ENCODE results near the gene CMTM7. TPM values are rescaled to one million over a fixed set of nuclear protein-coding genes. Genes with fewer than 3 reads are reported as not detected.

The CMTM7 gene
- total and polyA plus RNA-seq, 10 of the 15 experiments (the other 5 are each of a cell fraction or from before 2014, with no cell fraction given), result 3.7 to 36.4 (median 14.7) TPM

DNA sequence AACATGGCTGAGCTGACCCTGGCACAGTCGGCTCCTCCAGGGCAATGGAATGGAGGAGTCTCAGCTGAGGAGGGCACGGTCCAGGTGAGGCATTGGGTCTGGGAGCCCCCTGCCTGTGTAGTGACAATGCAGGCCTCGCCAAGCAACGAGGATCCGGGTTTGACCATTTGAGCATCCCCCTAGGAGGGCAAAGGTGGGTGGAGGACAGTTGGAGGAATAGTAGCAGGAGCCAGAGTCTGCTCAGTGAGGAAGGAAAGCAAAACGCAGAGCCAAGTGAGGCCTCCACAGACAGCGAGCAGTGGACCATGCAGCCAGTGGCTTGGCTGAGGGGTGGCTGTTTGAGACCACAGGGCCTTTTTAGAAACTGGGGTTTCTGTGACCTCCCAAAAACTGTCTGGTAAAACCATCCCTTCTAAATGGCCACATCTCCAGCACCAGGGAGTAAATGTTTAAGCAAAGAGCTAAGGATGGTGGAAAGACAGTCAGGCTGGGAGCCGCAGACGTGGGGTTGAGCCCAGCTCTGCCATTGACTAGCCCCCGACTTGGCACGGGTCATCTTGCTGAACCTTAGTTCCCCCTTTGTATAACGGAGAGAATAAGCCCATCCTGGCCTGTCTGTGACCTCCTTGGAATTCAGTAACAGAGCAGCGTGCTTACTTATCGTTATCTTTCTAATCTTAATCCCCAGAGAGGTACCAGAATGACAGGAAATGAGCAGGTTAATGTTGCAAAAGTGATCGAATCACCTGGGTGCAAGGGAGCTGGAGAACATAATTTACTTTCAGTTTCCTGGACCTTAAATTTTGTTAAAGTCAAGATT, 64.2 kb downstream of the CMTM7 start (continued):
- TF ChIP-seq MTA3 (IDR thresholded peaks at IDR 0.05; ENCODE audit: borderline replicate concordance, low read length) (no peak; the same call in 1 of the 2 replicates), NFIC (IDR thresholded peaks at IDR 0.05; ENCODE audit: low read depth, low read length) (0 out of 2 replicates have a peak, but pooled peaks have one; percentile 27), SRF (IDR thresholded peaks at IDR 0.05; ENCODE audit: low read depth in 2 of 2, low read length in 2 of 2) (0 out of 4 replicates have a peak, but pooled peaks of 1 of the 2 experiments have one; percentile 5), DPF2 (IDR thresholded peaks at IDR 0.05) (0 out of 2 replicates have a peak, but pooled peaks have one; percentile 23), MTA2 (IDR thresholded peaks at IDR 0.05; ENCODE audit: low read depth) (peak; percentile 20; the same call in 1 of the 2 replicates), TCF7 (IDR thresholded peaks at IDR 0.05; ENCODE audit: borderline replicate concordance) (no peak)
- TF ChIP-seq, protein P1, sequence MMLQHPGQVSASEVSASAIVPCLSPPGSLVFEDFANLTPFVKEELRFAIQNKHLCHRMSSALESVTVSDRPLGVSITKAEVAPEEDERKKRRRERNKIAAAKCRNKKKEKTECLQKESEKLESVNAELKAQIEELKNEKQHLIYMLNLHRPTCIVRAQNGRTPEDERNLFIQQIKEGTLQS (IDR thresholded peaks at IDR 0.05; ENCODE audit: borderline replicate concordance, extremely low read depth, low read depth, low read length), result no peak

- in situ Hi-C loops (cut with MboI) (no loop called here), intact Hi-C loops (cut with micrococcal nuclease; ENCODE audit: unreplicated experiment) (no loop called here)
- Histone ChIP-seq H3K4me3 (no peak overlapping the region), H3K4me1 (ENCODE audit: control insufficient read depth, insufficient read depth, low read length) (peaks cover 37% of the 10 kb centered on the region), H3K79me2 (ENCODE audit: control insufficient read depth, insufficient read depth, low read length) (no peaks in the 10 kb centered on the region), H3K9me3 (replicated peaks; ENCODE audit: control insufficient read depth, insufficient read depth, low read length) (no peaks in the 10 kb centered on the region), H2AFZ (ENCODE audit: control insufficient read depth, low read depth, low read length) (no peak overlapping the region), H3K36me3 (ENCODE audit: control insufficient read depth in 2 of 2, insufficient read depth in 2 of 2, low read length in 1 of 2) (peaks cover 0 to 4% of the 10 kb centered on the region in 2 experiments; a peak in 1 of 4 replicates), H3K27me3 (replicated peaks in 1 of 2; ENCODE audit: control insufficient read depth in 2 of 2, insufficient read depth in 2 of 2, low read length in 1 of 2) (no peaks in the 10 kb centered on the region; a peak in 1 of 4 replicates), H3K27ac (ENCODE audit: control insufficient read depth, insufficient read depth) (no peak overlapping the region), H3K4me2 (ENCODE audit: control insufficient read depth, insufficient read depth) (peak overlapping the region; percentile 81), H3K9ac (ENCODE audit: control insufficient read depth, insufficient read depth, low read length) (no peak overlapping the region), H4K20me1 (ENCODE audit: control insufficient read depth, insufficient read depth) (no peaks in the 10 kb centered on the region)
- FAIRE-seq, result no peak
- CTCF ChIA-PET, result interaction anchor here (1.2 to 7.3 kb wide), 6 partner anchors 11 to 82 kb away, joined by 3 to 41 read pairs (median 8); no protein-coding TSS in a partner anchor
- RAD21 ChIA-PET (ENCODE audit: unreplicated experiment), result interaction anchor here (0.7 to 6.0 kb wide), 14 partner anchors 9 to 81 kb away, joined by 3 to 66 read pairs (median 4); partner anchors contain the start of genes CMTM6 and CMTM7
- no peak for DNase-seq (ENCODE audit: low read depth, low spot score)
- SMC1A ChIA-PET (ENCODE audit: uncharacterized antibody, unreplicated experiment), result interaction anchor here (1.1 to 9.0 kb wide), 11 partner anchors 8 to 82 kb away, joined by 3 to 119 read pairs (median 8); no protein-coding TSS in a partner anchor
- WGBS (ENCODE audit: insufficient coverage, insufficient replicate concordance, low lambda C conversion rate, missing lambda C conversion rate), result 40% methylated on average over 11 of the region's 11 CpGs
- no peak for ATAC-seq
- POLR2A ChIA-PET, result interaction anchor here (1.3 to 3.8 kb wide), 4 partner anchors 13 to 36 kb away, joined by 4 to 20 read pairs (median 6); no protein-coding TSS in a partner anchor
- no peak for TF ChIP-seq CHD2 (IDR thresholded peaks at IDR 0.05; ENCODE audit: borderline replicate concordance, low read depth, low read length)
- no peak for TF ChIP-seq GABPA (IDR thresholded peaks at IDR 0.05; ENCODE audit: low read depth)
- no TSS peak for BruUV-seq (replicated peaks)
Observed at GRCh38 chr3:32456429-32457130, 64.9 kb downstream of the CMTM7 start.
